B cell (primary cell): ENCODE results near the gene TMEM125. TPM values are rescaled to one million over a fixed set of nuclear protein-coding genes. Genes with fewer than 3 reads are reported as not detected.

Source experiments
- ATAC-seq: fragments of 200-7000 bp; cut with Tn5 transposase; one replicate; pipeline ENCODE4 v1.10.0; 2021; ENCODE audit warnings: low read depth, mild to moderate bottlenecking, moderate number of reproducible peaks, moderate library complexity
- CTCF ChIA-PET: fragments of 350-600 bp; sonication (Branson Sonifier 250); formaldehyde crosslinking; loops from one replicate; lab custom pipeline; 2021; ENCODE audit warnings: antibody characterized with exemption, inconsistent platforms; lab: Charles Lee
- POLR2A ChIA-PET: fragments of 350-600 bp; sonication (Branson Sonifier 250); formaldehyde crosslinking; loops from one replicate; lab custom pipeline; 2021; ENCODE audit warnings: antibody characterized with exemption; lab: Charles Lee
- DNase-seq: peaks from one replicate; pipeline ENCODE4 v3.0.0; 2013
- H2AFZ ChIP-seq: 2 replicates; pipeline ENCODE4 v1.6.1; 2012; ENCODE audit warnings: mild to moderate bottlenecking, low read depth, low read length; ENCODE audit not compliant: insufficient read depth, poor library complexity, severe bottlenecking
- H3K27ac ChIP-seq, 2 donors: 1 replicate in 1 of 2; 2 replicates in 1 of 2; pipeline ENCODE4 v1.5.1; 2012 to 2013; ENCODE audit warnings: low read length in 2 of 2, mild to moderate bottlenecking in 2 of 2, moderate library complexity in 1 of 2
- H3K27me3 ChIP-seq, 4 experiments: fragments of 200-600 bp in 1 of 4; sonication (generic) in 1 of 4; replicated peaks in 1 of 4; 1 replicate in 2 of 4; 2 replicates in 2 of 4; pipeline versions ENCODE4 v1.6.1 to v1.7.0; 2013 to 2016; ENCODE audit warnings: low read length in 3 of 4, mild to moderate bottlenecking in 2 of 4, mixed read lengths in 1 of 4, moderate library complexity in 1 of 4; ENCODE audit not compliant: insufficient read depth in 4 of 4, control insufficient read depth in 3 of 4; ENCODE audit errors: control extremely low read depth in 1 of 4
- H3K36me3 ChIP-seq, 2 experiments: replicated peaks in 1 of 2; 1 replicate in 1 of 2; 2 replicates in 1 of 2; pipeline versions ENCODE4 v1.6.1 to v1.7.1; 2013; ENCODE audit warnings: low read length in 1 of 2; ENCODE audit not compliant: insufficient read depth in 2 of 2, control insufficient read depth in 1 of 2; ENCODE audit errors: control extremely low read depth in 1 of 2, extremely low read depth in 1 of 2
- H3K4me1 ChIP-seq, 2 donors: fragments of 200-600 bp in 1 of 2; sonication (generic) in 1 of 2; 1 replicate in 1 of 2; 2 replicates in 1 of 2; pipeline versions ENCODE4 v1.5.1 to v1.6.1; 2013 to 2017; ENCODE audit warnings: low read length in 2 of 2; ENCODE audit not compliant: control insufficient read depth in 2 of 2, insufficient read depth in 2 of 2
- H3K4me2 ChIP-seq: replicated peaks from 2 replicates; pipeline ENCODE3; 2012; ENCODE audit warnings: mild to moderate bottlenecking, low read depth, low read length; ENCODE audit not compliant: poor library complexity, severe bottlenecking
- H3K4me3 ChIP-seq, 5 experiments: fragments of 200-600 bp in 1 of 5; sonication (generic) in 1 of 5; 1 replicate in 3 of 5; 2 replicates in 2 of 5; pipeline versions ENCODE4 v1.5.1 to v1.7.0; 2011 to 2016; ENCODE audit warnings: low read length in 4 of 5, mild to moderate bottlenecking in 4 of 5, low read depth in 2 of 5, control low read depth in 1 of 5, moderate library complexity in 1 of 5; ENCODE audit not compliant: insufficient read depth in 1 of 5; ENCODE audit errors: control extremely low read depth in 1 of 5, extremely low read depth in 1 of 5
- H3K79me2 ChIP-seq: fragments of 200-600 bp; sonication (generic); one replicate; pipeline ENCODE4 v1.6.0; 2016; ENCODE audit warnings: low read length; ENCODE audit not compliant: control insufficient read depth, insufficient read depth
- H3K9ac ChIP-seq: fragments of 200-600 bp; sonication (generic); 2 replicates; pipeline ENCODE4 v1.6.1; 2017; ENCODE audit warnings: mild to moderate bottlenecking, low read length, moderate library complexity
- H3K9me3 ChIP-seq, 3 donors: one replicate each; pipeline versions ENCODE4 v1.6.1 to v1.7.1; 2013; ENCODE audit warnings: low read length in 2 of 3; ENCODE audit not compliant: control insufficient read depth in 2 of 3, insufficient read depth in 1 of 3; ENCODE audit errors: control extremely low read depth in 1 of 3
- H4K20me1 ChIP-seq: 2 replicates; pipeline ENCODE4 v1.6.0; 2012; ENCODE audit warnings: mild to moderate bottlenecking, low read length; ENCODE audit not compliant: insufficient read depth, control insufficient read depth, poor library complexity, severe bottlenecking
- H3K27ac Mint-ChIP-seq: one replicate; pipeline ENCODE4 v1.8.0; 2021; ENCODE audit warnings: mixed read lengths
- H3K27me3 Mint-ChIP-seq: one replicate; pipeline ENCODE4 v1.8.0; 2021; ENCODE audit warnings: mixed read lengths
- H3K4me1 Mint-ChIP-seq: one replicate; pipeline ENCODE4 v1.8.0; 2021; ENCODE audit warnings: mixed read lengths
- H3K4me3 Mint-ChIP-seq: one replicate; pipeline ENCODE4 v1.8.0; 2021; ENCODE audit warnings: mixed read lengths
- H3K9me3 Mint-ChIP-seq: one replicate; pipeline ENCODE4 v1.8.0; 2022; ENCODE audit warnings: mixed read lengths; ENCODE audit not compliant: insufficient read depth
- CTCF ChIP-seq: fragments of 200-600 bp; IDR thresholded peaks from one replicate; pipeline ENCODE4 v1.8.0; 2022; ENCODE audit warnings: antibody characterized with exemption, mild to moderate bottlenecking
- EZH2 ChIP-seq: IDR thresholded peaks from 2 replicates; pipeline ENCODE4 v1.6.1; 2012; ENCODE audit warnings: borderline replicate concordance, low read depth, mild to moderate bottlenecking, moderate library complexity, low read length; ENCODE audit not compliant: insufficient read depth, poor library complexity, severe bottlenecking
- WGBS: methylation state at CpG from one replicate; pipeline ENCODE4 v1.1.5; 2013; ENCODE audit warnings: missing lambda C conversion rate; ENCODE audit not compliant: insufficient coverage; 5-methylcytosine and 5-hydroxymethylcytosine counted together
- intact Hi-C: fragments of 100-400 bp; cut with micrococcal nuclease; formaldehyde crosslinking; loops from one replicate; pipeline ENCODE4 v1.10.0; 2022
- polyA plus RNA-seq: library from polyadenylated mRNA; depleted of rRNA; stranded (reverse); fragments of >200 nt; gene quantifications from 2 replicates; pipeline ENCODE4 v1.2.3, GENCODE V29; 2012
- total RNA-seq, 2 donors: library from RNA; stranded (reverse); fragments of 120-200 nt in 1 of 2; gene quantifications; 1 replicate in 1 of 2; 2 replicates in 1 of 2; pipeline versions ENCODE4 v1.2.3 to v1.2.4, GENCODE V29; 2013 to 2022

TMEM125 gene
- total and polyA plus RNA-seq, 2 donors (not counting 1 experiment from before 2014, with no cell fraction given): not detected

GRCh38 chr1:43279666-43280065 is 9.9 kb downstream of the TMEM125 start:
- ATAC-seq: no peak
- H3K27ac Mint-ChIP-seq: no peak overlapping the region
- 96% methylated on average over 6 of the region's 6 CpGs for WGBS

GRCh38 chr1:43280692-43281091 is 10.9 kb downstream of the TMEM125 start:
- no peaks in the 10 kb centered on the region for H3K36me3 ChIP-seq
- CTCF ChIA-PET: no interaction called here
- no peaks in the 10 kb centered on the region for H3K79me2 ChIP-seq
- no peaks in the 10 kb centered on the region for H3K4me1 ChIP-seq
- WGBS: 96% methylated on average over 2 of the region's 2 CpGs
- H3K4me3 ChIP-seq: no peak overlapping the region
- Mint-ChIP-seq H3K4me1 (no peaks in the 10 kb centered on the region), H3K27ac (no peak overlapping the region), H3K9me3 (no peaks in the 10 kb centered on the region), H3K27me3 (peaks cover 16% of the 10 kb centered on the region), H3K4me3 (no peak overlapping the region)
- no peaks in the 10 kb centered on the region for H3K27me3 ChIP-seq
- no peak overlapping the region for H3K4me2 ChIP-seq
- no peaks in the 10 kb centered on the region for H4K20me1 ChIP-seq
- POLR2A ChIA-PET: no interaction called here
- H3K9ac ChIP-seq: no peak overlapping the region
- ATAC-seq (no peak), DNase-seq (no peak)
- no peak overlapping the region for H3K27ac ChIP-seq
- intact Hi-C loops: no loop called here
- peaks cover 0 to 5% (median 0%) of the 10 kb centered on the region in 3 donors for H3K9me3 ChIP-seq
- TF ChIP-seq CTCF (no peak), EZH2 (no peak)
- no peak overlapping the region for H2AFZ ChIP-seq

More at GRCh38 chr1:43279666-43280065, 9.9 kb downstream of the TMEM125 start:
- Histone ChIP-seq H3K4me2 (no peak overlapping the region), H3K4me1 (peaks cover 0 to 1% of the 10 kb centered on the region in 2 donors), H3K9me3 (peaks cover 0 to 5% (median 0%) of the 10 kb centered on the region in 3 donors), H3K27me3 (no peaks in the 10 kb centered on the region), H3K4me3 (no peak overlapping the region), H2AFZ (no peak overlapping the region), H3K36me3 (no peaks in the 10 kb centered on the region), H3K79me2 (no peaks in the 10 kb centered on the region), H3K27ac (no peak overlapping the region), H4K20me1 (no peaks in the 10 kb centered on the region), H3K9ac (no peak overlapping the region)
- Mint-ChIP-seq H3K27me3 (peaks cover 16% of the 10 kb centered on the region), H3K4me3 (no peak overlapping the region), H3K9me3 (no peaks in the 10 kb centered on the region), H3K4me1 (peaks cover under 1% of the 10 kb centered on the region)
- POLR2A ChIA-PET: interaction anchor here (0.6 kb wide), 1 partner anchor 451 kb away, joined by 4 read pairs; no protein-coding TSS in a partner anchor
- no peak for TF ChIP-seq EZH2
- no peak for TF ChIP-seq CTCF
- no peak for DNase-seq
- intact Hi-C loops: no loop called here
- CTCF ChIA-PET: no interaction called here
